ENCODE measurements around the gene CBX2.

Gene CBX2

GRCh38 chr17:79799538-79800324, 21.8 kb downstream of the CBX2 start:
- DNase-seq (ENCODE audit: low spot score) = no peak

- peak; percentile 52 for DNase-seq (ENCODE audit: low spot score)
Observed at GRCh38 chr17:79800325-79801155, 22.6 kb downstream of the CBX2 start.

- DNase-seq (ENCODE audit: low spot score) = no peak
Observed at GRCh38 chr17:79801156-79802038, 23.4 kb downstream of the CBX2 start.

GRCh38 chr17:79802039-79802735, 24.2 kb downstream of the CBX2 start:
- no peak for DNase-seq (ENCODE audit: low spot score)

- DNase-seq (ENCODE audit: low spot score) = no peak
Observed at GRCh38 chr17:79802736-79803420, 24.9 kb downstream of the CBX2 start.

GRCh38 chr17:79803421-79803996, 25.6 kb downstream of the CBX2 start:
- DNase-seq (ENCODE audit: low spot score) = no peak

GRCh38 chr17:79803997-79804855, 26.3 kb downstream of the CBX2 start:
- DNase-seq (ENCODE audit: low spot score) = peak; percentile 34

- no peak for DNase-seq (ENCODE audit: low spot score)
Observed at GRCh38 chr17:79804856-79805696, 27.1 kb downstream of the CBX2 start.

GRCh38 chr17:79806446-79806760, 28.5 kb downstream of the CBX2 start:
- no peak for DNase-seq (ENCODE audit: low spot score)

- DNase-seq (ENCODE audit: low spot score) = no peak
Observed at GRCh38 chr17:79806863-79807720, 29.1 kb downstream of the CBX2 start.

GRCh38 chr17:79808763-79809529, 31.0 kb downstream of the CBX2 start:
- DNase-seq (ENCODE audit: low spot score) = no peak

- DNase-seq (ENCODE audit: low spot score) = no peak
Observed at GRCh38 chr17:79809530-79810129, 31.7 kb downstream of the CBX2 start.

GRCh38 chr17:79810130-79811010, 32.4 kb downstream of the CBX2 start:
- peak; percentile 88 for DNase-seq (ENCODE audit: low spot score)

- DNase-seq (ENCODE audit: low spot score) = peak; percentile 50
Observed at GRCh38 chr17:79811011-79811867, 33.3 kb downstream of the CBX2 start.

- DNase-seq (ENCODE audit: low spot score) = no peak
Observed at GRCh38 chr17:79811868-79812352, 34.0 kb downstream of the CBX2 start.

All from AG20443 (cell line).